ENCODE results near the gene RASSF5.

RASSF5 gene

DNA sequence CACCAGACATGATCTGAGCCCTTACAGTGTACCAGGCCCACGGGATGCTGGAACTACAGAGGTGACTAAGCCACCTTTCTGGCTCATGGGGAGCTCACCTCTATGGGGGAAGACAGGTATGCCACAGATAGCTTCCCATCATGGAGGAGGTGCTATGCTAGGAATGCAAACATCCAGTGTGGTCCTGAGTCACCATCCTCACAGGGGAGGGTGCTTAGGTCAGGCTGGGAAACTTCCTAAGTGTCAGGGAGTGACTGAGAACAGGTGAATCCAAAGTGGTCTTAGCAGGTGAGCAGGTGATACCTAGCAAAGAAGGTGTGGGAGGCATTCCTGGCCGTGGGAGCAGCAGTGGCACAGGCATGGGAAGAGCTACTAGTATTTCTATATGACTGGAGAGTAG is 8.6 kb upstream of the RASSF5 start:
- DNase-seq, result no peak

DNA sequence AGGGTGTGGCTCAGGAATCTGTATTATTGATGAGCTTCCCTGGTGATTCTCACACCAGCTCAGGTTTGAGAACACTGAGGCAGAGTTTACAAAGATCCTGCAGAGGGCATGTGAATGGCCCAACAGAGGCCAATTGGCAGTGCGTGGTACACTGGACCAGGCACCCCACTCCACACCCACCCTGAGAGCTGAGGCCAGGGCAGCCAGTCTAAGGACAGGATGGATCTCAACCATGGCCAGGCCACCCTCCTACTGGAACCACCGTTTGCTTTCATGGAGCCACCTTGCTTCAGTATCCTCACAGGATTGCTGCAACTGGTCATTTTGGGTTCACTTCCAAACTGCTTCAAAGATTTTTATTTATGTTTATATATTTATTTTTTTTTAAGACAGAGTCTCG is 7.3 kb upstream of the RASSF5 start:
- DNase-seq, result no peak

DNA sequence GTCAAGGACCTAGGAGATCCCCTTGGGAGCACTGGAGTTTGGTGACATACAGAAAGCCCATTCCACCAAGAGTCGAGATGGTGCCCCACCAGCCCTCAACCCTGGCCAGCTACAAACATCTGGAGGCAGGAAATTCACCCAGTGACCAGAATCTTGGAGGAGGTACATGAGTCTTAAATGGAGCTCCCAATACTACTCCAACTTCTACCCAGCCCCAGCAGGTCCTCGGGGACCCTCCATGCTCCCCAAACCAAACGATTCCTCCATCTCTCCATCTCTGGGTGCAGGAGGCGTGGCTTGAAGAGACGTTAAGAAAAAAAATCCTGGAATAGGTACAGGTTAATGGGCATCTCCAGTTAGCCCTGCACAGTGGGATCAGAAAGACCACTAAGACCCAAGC is 5.5 kb upstream of the RASSF5 start:
- no peak for DNase-seq

DNA sequence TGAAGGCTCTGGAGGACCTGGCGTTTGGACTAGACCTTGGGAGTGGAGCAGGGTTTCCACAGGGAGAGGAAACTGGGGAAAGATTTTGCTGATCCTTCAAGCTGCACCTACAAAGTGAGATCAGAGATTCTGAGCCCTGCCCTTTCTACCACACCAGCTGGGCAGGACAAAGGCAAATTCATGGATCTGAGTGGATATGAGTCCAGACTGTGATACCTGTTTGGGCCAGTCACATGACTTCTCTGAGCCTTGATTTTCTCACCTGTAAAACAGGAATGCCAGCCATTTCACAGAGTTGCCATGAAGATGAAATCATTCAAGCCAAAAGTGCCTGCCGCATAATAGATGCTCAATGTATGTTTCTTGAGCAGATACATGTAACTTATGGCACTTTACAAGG is 4.9 kb upstream of the RASSF5 start:
- DNase-seq, result no peak

DNA sequence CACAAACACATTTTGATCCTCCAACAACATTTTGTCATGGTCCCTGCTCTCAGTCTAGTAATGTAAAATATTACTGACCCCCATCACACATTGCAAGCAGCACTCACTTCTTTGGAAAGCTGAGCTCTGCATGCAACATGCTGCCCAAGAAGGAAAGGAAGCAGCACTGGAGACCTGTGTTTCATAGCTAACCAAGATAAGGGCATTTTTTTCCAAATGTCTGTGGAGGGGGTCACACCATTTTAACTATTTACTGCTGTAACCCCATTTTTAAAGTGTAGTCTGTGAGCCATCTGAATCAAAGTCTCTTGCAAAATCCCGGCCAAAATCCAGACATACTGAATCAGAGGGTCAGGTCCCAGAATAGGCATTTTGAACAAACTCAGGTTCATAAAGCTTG is 4.5 kb upstream of the RASSF5 start:
- DNase-seq, result no peak

DNA sequence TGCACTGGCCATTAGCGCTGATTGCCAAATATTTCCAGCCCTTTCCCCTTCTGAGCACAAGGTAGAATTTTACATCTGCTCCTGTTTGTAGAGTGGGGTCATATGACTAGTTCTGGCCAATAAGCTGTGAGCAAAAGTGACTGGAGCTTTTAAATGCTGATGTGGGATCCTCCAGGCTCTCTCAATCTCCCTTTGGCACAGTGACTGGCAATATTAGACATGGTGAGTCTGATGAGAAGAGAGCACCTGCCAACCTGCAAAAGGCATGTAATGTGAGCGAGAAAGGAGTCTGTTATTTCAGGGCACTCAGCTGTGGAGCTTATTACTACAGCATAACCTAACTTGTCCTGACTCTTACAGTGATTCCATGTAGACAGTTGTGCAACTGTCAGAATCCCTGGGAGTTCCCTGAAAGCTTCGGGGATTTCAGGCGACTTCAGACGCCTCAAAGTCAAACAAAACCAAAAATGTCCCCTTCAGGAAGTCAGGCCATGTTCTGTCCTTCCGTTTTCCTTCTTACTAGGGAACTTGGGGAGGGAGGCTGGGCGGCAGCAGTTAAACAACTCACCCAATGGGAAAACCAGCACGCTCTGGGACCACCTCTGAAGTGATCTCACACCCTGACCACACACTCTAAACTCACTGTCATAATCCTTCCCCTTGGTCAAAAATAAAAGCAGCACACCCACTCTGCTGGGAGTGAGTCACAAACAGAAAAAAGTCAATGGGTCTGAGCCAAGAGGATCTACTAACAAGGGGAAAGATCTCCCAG is 3.6 kb upstream of the RASSF5 start:
- no peak for DNase-seq

DNA sequence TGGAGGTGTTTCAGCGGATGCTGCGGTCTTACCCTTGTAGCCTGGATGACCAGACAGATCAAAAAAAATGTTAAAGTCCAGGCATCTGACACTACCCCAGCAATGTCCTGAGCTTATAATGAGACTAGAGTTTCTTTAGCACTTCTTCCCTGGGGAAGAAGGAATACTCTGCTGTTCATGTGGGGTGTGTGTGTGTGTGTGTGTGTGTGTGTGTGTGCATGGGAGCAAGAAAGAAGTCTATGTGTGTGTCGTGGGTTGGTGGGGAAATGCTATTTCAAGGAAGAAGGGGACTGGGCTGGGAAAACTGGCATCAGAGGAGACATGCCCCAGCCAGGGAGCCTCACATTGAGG is 3.0 kb upstream of the RASSF5 start:
- DNase-seq, result no peak

DNA sequence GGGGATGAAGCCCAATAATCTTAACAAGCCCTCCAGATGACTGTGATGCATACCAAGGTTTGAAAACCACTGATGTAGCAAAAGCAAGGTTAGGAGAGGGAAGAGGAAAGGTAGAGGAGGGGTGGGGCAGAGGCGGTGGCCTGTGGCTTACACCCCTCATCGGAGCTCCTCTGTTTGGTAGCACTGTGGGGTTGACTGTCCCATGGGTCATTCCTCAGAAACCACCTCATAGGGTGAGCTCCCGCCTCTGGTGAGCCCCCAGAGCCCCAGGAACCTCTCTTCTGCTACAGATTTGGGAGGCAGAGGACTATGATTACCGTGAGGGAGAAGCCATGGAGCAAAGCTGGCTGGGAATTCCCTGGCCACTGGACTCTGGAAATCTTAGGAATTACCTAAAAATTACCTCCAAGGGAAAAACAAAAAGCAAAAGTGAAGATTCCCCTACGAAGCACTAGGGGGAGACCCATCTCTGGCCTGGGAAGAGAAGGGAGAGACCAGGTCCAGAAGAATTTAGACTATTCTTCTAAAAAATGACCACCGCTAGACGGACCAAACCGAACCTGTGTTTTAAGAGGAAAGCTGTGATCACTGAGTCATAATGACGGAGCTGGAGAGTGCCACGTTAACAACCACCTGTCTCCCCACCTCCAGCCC is 1.5 kb upstream of the RASSF5 start:
- DNase-seq, result no peak

DNA sequence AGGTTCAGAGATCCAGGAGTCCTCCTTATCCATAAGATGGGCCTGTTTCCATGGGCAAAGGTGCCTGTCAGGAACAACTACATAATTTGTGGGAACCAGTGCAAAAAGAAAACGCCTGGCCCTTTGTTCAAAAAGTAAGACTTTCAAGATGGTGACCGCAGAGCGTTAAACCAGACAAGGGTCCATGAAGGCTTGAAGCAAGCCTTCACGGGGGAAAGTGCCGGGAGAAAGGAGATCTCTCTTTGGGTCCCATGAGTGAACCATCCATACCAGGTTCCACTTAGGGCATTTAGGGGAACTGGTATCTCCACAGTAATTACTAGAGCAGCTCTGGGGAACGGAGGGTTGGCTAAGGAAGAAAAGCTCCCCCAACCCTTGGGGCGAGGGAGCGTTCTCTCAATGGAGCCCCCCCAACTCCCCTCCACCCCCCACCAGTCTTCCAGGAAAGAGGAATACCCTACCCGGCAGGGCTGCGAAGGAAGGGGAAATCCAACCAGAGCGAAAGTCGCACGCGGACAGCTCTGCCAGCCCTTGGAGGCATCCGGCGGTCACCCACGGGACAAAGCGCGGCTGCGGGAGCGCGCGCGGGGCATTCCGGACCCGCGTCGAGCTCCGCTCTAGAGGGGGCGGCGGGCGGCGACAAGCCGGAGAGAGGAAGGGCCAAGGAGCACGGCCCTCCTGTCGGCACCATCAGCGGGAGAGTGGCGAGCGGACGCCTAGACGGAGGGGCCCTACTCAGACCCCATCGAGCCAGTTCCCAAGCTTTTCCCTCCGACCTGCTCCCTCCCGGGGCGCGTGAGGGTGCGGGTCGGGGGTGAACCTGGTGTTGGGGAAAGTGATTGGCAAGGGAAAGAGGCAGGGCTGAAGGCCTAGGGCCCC is 687 bp upstream of the RASSF5 start:
- DNase-seq, result no peak

DNA sequence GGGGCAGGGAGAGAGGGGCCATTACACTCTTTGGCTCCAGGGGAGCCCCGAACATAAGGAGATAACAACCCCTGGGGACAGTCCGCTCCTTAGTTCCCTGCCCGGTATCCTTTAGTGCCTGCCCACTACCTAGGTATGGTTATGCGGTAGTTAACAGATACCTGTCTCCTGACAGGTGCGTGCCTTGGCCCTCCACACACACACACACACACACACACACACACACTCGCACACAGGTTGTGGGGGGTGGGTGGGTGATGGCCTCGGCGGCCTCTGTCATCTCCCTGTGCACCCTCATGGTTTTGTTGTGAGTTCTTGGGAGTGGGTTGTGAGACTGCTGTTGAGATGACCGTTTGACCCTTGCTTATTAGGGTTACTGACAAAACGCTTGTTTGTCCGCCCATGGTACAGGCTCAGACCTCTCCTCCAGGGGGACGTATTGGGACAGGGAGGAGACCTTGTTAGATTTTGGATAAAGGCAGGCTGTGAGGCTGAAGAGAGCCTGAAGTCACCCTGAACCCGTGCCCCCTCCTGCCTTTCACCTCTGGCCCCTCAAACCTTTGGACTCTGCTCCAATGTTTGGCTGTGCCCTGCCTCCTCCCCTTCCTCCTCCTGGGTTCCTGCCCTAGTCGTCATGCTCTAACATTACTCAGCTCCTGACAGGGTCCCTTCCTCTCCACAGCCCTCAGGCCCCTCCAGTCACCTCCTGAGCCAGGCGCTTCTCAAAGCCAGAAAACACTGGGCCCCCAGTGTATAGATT is 979 bp downstream of the RASSF5 start:
- no peak for DNase-seq

DNA sequence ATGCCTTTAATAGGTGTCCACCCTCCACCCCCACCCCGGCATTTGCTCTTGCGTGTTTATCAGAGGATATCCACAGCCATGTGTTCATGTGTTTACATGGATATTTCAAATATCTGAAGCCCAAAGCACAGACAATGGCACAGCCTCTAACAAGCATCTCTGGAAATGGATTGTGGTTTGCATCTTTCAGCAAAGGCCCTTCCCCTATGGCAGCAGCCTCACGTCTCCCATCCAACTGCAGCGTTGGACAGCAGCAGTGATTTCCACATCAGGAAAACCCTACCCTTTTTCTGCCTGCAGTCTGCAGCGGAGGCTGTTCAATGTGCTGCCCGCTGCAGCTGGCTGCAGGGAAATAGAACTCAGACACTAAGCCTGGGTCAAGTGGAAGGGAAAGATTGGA is 1.6 kb downstream of the RASSF5 start:
- DNase-seq, result no peak

DNA sequence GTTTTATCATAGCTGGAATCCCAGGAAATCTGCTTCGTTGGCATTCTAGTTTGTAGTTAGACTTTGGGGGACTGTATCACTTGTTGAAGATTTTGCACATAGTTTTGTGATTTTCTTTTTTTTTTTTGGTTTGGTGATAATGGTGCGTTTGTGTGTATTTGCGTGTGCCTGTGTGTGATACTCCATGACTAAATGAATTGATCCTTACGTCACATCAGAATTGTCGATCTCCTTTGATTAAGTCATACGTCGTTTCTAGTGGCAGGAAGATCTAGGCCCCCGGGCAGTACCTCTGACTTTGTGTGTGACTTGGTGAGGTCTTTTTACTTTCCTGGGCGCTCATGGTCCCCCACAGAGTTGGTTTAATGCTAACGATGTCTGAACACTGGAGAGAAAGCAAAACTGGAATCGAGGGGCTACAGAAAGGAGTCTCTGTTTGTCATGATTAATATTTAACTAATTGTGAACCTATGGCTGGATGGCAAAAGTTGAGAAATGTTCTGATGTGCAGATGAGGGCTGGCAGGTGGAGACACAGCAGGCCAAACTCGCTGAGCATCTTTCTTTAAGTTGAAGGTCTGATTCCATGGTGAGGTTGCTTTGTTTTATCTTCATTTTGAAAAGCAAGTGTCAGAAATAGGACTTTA is 2.4 kb downstream of the RASSF5 start:
- DNase-seq, result no peak

DNA sequence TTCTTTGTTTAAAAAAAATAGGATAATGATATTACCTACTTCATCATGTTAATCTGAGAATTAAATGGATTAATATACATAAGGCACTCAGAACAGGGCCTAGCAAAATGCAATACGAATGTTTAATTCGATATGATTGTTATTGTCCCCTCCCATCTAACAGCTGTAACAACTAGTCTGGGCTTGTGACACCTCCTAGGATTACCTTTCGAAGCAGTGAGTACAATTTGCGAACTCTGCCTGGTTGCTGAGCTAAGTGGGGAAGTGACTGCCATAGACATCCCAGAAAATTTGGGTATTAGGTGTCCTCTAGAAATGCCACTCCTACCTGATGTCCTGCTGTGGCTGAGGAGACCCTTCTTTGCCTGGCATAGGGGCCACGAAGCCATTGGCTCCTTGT is 3.0 kb downstream of the RASSF5 start:
- no peak for DNase-seq

DNA sequence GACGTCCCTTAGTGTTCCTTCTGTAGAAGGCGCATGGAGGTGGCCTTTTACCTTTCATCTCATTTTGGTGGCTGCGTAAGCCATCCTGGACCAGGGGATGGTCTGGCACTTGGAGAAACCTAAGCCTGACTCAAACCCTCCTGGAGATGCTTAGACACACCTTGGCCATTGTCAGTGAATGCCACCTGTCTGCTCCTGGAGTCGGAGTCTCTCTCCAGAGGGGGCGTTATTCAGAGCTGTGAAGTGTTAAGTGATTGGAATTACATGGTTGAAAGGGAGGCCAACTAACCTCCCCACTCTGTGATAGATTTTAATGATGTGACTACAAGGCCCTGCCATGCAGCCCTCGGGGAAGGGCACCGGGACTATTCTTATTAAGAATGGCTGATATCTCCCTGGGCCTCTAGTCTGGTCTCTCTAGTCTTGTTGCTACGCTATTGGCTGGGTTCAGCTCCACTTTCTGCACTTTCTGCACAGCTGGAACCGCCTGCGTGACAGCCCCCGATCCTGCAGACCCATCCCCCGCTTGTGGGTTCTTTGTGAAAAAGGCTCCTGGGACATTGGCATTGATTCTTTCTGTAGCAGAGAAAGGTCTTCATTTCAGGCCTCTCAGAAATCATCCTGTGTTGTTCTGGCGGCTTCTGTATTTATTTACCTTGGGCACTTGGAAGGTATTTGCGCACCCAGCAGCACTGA is 4.2 kb downstream of the RASSF5 start:
- DNase-seq, result no peak

DNA sequence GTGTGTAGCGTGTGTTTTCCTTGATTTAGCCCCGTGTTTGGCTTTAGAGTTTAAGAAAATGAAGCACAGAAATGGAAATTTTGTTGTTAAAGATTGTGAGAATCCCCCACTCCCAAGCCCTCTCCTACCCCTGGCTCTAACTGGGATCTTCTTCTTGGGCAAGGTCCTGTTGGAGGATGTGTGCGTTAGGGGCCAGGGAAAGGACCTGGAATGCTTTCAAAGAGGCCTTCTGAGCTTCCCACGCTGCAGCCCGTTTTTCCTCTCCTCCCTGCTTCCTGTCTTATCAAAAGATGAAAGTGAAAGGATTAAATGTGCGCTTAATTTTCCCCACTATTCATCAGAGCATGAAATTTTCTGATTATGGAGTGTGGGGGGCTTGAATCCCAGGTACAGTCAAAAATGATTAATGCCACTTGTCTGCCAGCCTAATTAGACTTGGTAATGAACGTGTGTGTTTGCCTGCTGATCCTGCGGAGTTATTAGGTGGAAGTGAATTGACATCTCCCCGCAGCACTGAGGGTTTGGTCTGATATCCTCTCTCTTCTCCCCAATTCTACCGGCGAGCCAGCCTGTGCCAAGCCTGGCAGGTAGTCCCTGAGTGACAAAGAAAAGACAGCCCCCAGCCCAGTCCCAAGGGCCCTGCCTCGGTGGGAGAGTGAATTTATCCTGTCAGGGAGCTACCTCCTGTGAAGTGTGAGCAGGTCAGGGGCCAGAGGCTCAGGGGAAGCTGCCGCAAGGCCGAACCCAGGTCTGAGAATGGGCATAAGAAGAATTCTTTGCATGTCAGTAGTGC is 4.9 kb downstream of the RASSF5 start:
- no peak for DNase-seq

DNA sequence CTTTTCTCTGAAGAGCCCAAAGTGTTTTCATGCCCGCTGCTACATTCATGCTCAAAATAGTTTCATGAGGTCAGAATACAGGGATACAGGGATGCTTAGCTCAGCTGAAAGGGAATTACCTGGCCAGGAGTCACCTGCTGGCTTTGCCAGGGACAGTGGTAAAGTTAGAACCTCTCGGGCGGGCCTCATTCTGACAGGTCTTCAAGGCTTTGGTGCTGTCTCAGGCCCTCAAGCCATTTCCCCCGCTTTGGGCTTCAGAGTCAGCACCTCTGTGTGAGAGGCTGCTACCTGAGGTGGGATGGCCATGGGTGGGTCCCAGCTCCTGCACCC is 5.5 kb downstream of the RASSF5 start:
- DNase-seq, result no peak

DNA sequence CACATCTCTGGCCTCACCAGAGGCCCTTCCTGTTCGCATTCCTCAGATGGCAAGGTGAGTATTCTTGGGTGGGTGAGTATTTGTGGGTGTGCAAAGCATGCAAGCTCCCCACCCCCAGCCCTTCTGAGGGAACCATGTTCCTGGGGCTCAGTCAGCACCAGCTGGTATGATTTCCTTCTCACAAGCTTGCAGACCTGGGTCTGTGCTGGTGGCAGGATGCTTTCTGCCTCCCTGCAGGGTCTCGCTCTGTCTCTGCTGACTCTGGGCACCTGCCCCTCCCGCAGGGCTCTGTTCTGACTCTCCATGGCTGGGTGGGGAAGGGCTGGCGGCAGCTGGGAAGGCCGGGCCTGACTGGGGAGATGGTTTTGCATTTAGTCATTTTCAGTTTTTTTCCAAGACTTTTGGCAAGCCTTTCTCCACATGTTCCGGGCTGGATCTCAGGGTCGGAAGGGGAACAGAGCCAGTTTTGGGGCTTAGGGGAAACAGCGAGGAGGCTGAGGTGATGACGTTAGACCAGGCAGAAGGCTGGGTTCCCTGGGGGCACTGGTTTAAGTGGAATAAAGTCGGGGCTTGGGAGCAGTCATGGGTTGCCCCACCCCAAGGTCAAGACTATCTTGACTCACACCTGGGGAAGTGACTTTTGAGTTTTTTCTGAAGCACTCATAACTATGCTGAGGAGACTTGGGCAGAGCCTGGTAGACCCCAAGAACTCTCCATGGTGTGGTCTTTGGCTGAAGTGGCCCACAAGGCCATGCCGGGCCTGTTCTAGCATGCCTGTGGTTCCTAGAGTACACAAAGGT is 6.2 kb downstream of the RASSF5 start:
- DNase-seq, result no peak

DNA sequence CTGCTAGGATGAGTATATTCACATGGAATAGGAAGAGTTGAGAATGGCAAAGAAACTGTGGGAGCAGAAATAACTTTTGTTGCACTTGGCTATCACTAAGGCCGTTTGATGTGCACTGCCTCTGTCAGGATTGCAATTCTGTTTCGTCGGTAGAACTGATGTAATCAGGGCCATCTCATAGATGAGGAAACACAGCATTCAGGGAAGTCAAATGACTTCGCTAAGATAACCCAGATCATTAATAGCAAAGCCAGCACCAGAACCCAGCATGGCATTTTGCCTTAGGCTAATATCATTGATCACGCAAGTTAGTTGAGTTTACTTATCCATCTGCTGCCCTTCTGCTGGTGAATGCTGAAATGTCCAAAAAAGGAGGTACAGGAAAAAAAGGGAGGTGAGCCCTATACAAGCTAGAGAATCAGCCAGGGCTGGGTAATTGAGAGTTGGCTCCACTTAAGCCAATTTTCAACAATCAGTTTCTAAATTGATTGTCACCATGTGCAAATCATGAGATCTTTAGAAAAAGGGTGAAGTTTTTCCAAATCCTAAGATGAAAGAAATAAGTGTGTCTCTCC is 7.6 kb downstream of the RASSF5 start:
- no peak for DNase-seq

DNA sequence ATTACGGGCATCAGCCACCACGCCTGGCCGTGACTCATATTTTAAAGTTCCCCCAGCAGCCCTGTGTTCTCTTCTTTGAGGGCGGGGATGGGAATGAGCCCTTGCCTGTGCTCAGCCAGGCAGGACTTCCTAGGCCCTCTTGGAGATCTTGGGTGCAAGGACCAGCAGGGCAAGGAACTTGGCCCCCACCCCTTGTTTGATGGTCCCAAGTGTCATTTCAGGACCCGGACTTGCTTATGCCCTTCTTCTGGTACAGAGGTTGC is 9.3 kb downstream of the RASSF5 start:
- no peak for DNase-seq

DNA sequence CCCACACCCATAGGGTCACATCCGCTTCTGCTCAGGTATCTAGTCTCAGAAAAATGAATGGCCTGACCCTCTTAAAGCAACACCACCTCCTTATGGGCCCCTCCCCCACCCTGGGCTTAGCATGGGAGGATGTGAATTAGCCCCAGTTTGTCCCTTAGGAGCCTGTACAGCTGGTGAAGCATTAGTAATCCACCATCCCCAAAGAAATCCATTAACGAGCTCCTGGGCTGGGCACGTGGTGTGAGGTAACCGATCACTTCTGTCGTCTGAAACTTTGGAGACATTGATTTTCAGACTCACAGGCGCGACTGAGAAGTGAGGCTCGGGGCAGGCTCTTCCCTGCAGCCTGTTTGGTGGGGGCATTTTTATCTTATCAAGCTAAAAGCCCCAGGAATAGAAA is 10.5 kb downstream of the RASSF5 start:
- DNase-seq, result no peak
